ENCODE measurements around the gene LRRC66.

- TF ChIP-seq CTCF (IDR thresholded peaks at IDR 0.05): no peak
- TF ChIP-seq EZH2phosphoT487 (IDR thresholded peaks at IDR 0.05): no peak
- no peak for TF ChIP-seq EZH2 (IDR thresholded peaks at IDR 0.05)
Measured at GRCh38 chr4:52014903-52015302, 5.3 kb downstream of the LRRC66 start.
